K562 (cell line): ENCODE results near the gene CCDC85B. TPM values are rescaled to one million over a fixed set of nuclear protein-coding genes. Genes with fewer than 3 reads are reported as not detected.

Experiments
- CAMTA2 ChIP-seq: fragments of 250-450 bp; sonication (Bioruptor Pico); conservative IDR thresholded peaks from 2 replicates; pipeline ENCODE4 v1.5.1; 2022
- CBX5 ChIP-seq: IDR thresholded peaks from 2 replicates; pipeline ENCODE4 v1.6.1; 2014; ENCODE audit warnings: low read depth, borderline replicate concordance
- CHD2 ChIP-seq: IDR thresholded peaks from 2 replicates; pipeline ENCODE4 v1.6.1; 2011; ENCODE audit warnings: low read depth, low read length
- ELF1 ChIP-seq: fragments of 200-800 bp; sonication (Bioruptor generic); IDR thresholded peaks from 2 replicates; pipeline ENCODE4 v1.6.1; 2016; ENCODE audit warnings: missing genetic modification characterization, missing compliant biosample characterization
- KLF13 ChIP-seq: fragments of 450-650 bp; IDR thresholded peaks from 2 replicates; pipeline ENCODE4 v1.6.1; 2016; ENCODE audit warnings: missing genetic modification characterization, low read depth, mild to moderate bottlenecking, missing compliant biosample characterization, moderate library complexity, borderline replicate concordance
- MYNN ChIP-seq, 2 experiments: sonication (generic); formaldehyde crosslinking in 1 of 2; IDR thresholded peaks; 2 replicates each; pipeline versions ENCODE4 v1.5.0 to v1.6.1; 2016 to 2020; ENCODE audit warnings: antibody characterized with exemption in 1 of 2, missing genetic modification reagents in 1 of 2
- NR3C1 ChIP-seq: sonication (generic); formaldehyde crosslinking; IDR thresholded peaks from 2 replicates; pipeline ENCODE4 v1.8.1; 2022; ENCODE audit warnings: missing genetic modification reagents
- RCOR1 ChIP-seq, 2 experiments: IDR thresholded peaks; 2 replicates each; pipeline ENCODE4 v1.6.1; 2012; ENCODE audit warnings: low read depth in 2 of 2, low read length in 2 of 2, borderline replicate concordance in 1 of 2, improper control_type of control experiment in 1 of 2
- REST ChIP-seq, 2 experiments: fragments of 450-650 bp; formaldehyde crosslinking in 1 of 2; IDR thresholded peaks; 2 replicates each; pipeline versions ENCODE4 v1.4.0 to v1.6.1; 2014 to 2020; ENCODE audit warnings: mild to moderate bottlenecking in 2 of 2, borderline replicate concordance in 1 of 2, low read depth in 1 of 2
- THAP12 ChIP-seq: fragments of 250-450 bp; sonication (Bioruptor Pico); IDR thresholded peaks from 2 replicates; pipeline ENCODE4 v1.9.0; 2021; ENCODE audit warnings: mild to moderate bottlenecking, inconsistent platforms
- U2AF1 ChIP-seq: fragments of 200-400 bp; formaldehyde crosslinking; optimal IDR thresholded peaks from 2 replicates; pipeline ENCODE3; 2017; ENCODE audit warnings: mild to moderate bottlenecking, low read depth, low read length, moderate library complexity
- ZC3H4 ChIP-seq: sonication (generic); formaldehyde crosslinking; IDR thresholded peaks from 2 replicates; pipeline ENCODE4 v1.9.0; 2021; ENCODE audit warnings: missing genetic modification reagents, borderline replicate concordance
- ZKSCAN8 ChIP-seq: fragments of 200-800 bp; sonication (Bioruptor generic); IDR thresholded peaks from 2 replicates; pipeline ENCODE4 v1.6.1; 2016; ENCODE audit warnings: missing genetic modification characterization, missing compliant biosample characterization
- ZNF395 ChIP-seq: fragments of 200-800 bp; sonication (Bioruptor generic); IDR thresholded peaks from 2 replicates; pipeline ENCODE4 v1.6.1; 2017; ENCODE audit warnings: missing genetic modification characterization, missing compliant biosample characterization
- polyA plus RNA-seq, 8 experiments: library from polyadenylated mRNA; depleted of rRNA in 4 of 8; stranded (reverse) in 5 of 8; unstranded in 3 of 8; fragments of >200 nt; fragmentation: Nextera tagmentation in 2 of 8; fragmentation: Illumina TruSeq in 1 of 8; extraction: Ambion mirVana in 2 of 8; extraction: Trizol in 1 of 8; gene quantifications; 2 replicates each; pipeline versions ENCODE4 v1.2.1 to v1.2.3, GENCODE V29; 2011 to 2014; ENCODE audit warnings: inconsistent platforms in 1 of 8, missing spikeins in 1 of 8
- total RNA-seq, 7 experiments: library from RNA; depleted of rRNA in 6 of 7; stranded (reverse); fragments of >200 nt in 6 of 7; fragmentation: Illumina TruSeq in 2 of 7; extraction: Trizol in 2 of 7; gene quantifications; 2 replicates each; pipeline versions ENCODE4 v1.2.1 to v1.2.3, GENCODE V29; 2011 to 2021; ENCODE audit warnings: low replicate concordance in 1 of 7

CCDC85B gene
- total and polyA plus RNA-seq, 9 of the 15 experiments (the other 6 are each of a cell fraction or from before 2014, with no cell fraction given): 0.14 to 138 (median 6.2) TPM

- peak; percentile 87 for TF ChIP-seq KLF13
- 0 out of 2 replicates have a peak, but pooled peaks have one; percentile 52 for TF ChIP-seq ELF1 (tag)
- TF ChIP-seq U2AF1: peak; percentile 95
- peak; percentile 39; the same call in 1 of the 2 replicates for TF ChIP-seq CBX5
- peak; percentile 92 for TF ChIP-seq THAP12 (CRISPR knock-in tag)
- peak in 1 of 2 experiments; percentile 67; a peak in 2 of 4 replicates for TF ChIP-seq RCOR1 (IDR thresholded peaks at IDR 0.05; ENCODE audit: borderline replicate concordance in 1 of 2, low read depth in 2 of 2, low read length in 2 of 2)
- TF ChIP-seq CHD2: peak; percentile 35; the same call in 1 of the 2 replicates
- no peak for TF ChIP-seq ZC3H4 (CRISPR knock-in tag)
- peak; percentile 74 for TF ChIP-seq MYNN (IDR thresholded peaks at IDR 0.05)
- TF ChIP-seq MYNN (CRISPR knock-in tag; IDR thresholded peaks at IDR 0.05): no peak
- peak; percentile 68; the same call in 1 of the 2 replicates for TF ChIP-seq NR3C1 (CRISPR knock-in tag)
- 0 out of 2 replicates have a peak, but pooled peaks have one; percentile 85 for TF ChIP-seq ZNF395 (CRISPR knock-in tag)
- TF ChIP-seq REST (IDR thresholded peaks at IDR 0.05; ENCODE audit: borderline replicate concordance): peak; percentile 50; the same call in 1 of the 2 replicates
- no peak for TF ChIP-seq REST (CRISPR knock-in tag; IDR thresholded peaks at IDR 0.05; ENCODE audit: low read depth)
- TF ChIP-seq CAMTA2 (CRISPR knock-in tag): 0 out of 2 replicates have a peak, but pooled peaks have one; percentile 68
- TF ChIP-seq ZKSCAN8: no peak
Observed at GRCh38 chr11:65919141-65919572, 28.7 kb downstream of the CCDC85B start, which contains the start of gene DRAP1 (continued).
